Stimulated activated CD8-positive, alpha-beta memory T cell treated with anti-CD3 and anti-CD28 coated beads, Interleukin-7, amount 100 ng/mL, for 24 hours (primary cell): ENCODE results near the gene SLFN5.
"Not testable (repeated sequence)": the region's sequence is repeated elsewhere in the genome, so short reads cannot be mapped to it uniquely, and the experiment has no call there.

ENCODE experiments used
- DNase-seq: peaks from one replicate; pipeline ENCODE4 v3.0.0-alpha.2; 2020; ENCODE audit warnings: low read depth

The SLFN5 gene

GRCh38 chr17:35242805-35243560, at the start of gene SLFN5:
TSS of gene SLFN5 (plus strand) at chr17:35243072. CDS start at chr17:35258691, 15,619 bp downstream.
- peak; percentile 85 for DNase-seq

GRCh38 chr17:35194001-35194400, 48.9 kb upstream of the SLFN5 start, which contains the start of gene SLC35G3:
TSS of gene SLC35G3 (minus strand) at chr17:35194393. CDS start at chr17:35194307, 86 bp downstream.
- DNase-seq, result not testable (repeated sequence)

GRCh38 chr17:35195062-35195461, 47.8 kb upstream of the SLFN5 start:
- DNase-seq, result not testable (repeated sequence)

- DNase-seq, result not testable (repeated sequence)
Observed at GRCh38 chr17:35202582-35202981, 40.3 kb upstream of the SLFN5 start.

GRCh38 chr17:35210741-35211140, 32.1 kb upstream of the SLFN5 start:
- DNase-seq, result no peak

- no peak for DNase-seq
Observed at GRCh38 chr17:35212668-35213067, 30.2 kb upstream of the SLFN5 start.

- DNase-seq, result no peak
Observed at GRCh38 chr17:35213412-35213940, 29.4 kb upstream of the SLFN5 start.

- DNase-seq, result no peak
Observed at GRCh38 chr17:35214192-35214591, 28.7 kb upstream of the SLFN5 start.

GRCh38 chr17:35214631-35215273, 28.1 kb upstream of the SLFN5 start:
- DNase-seq, result peak; percentile 15

- DNase-seq, result no peak
Observed at GRCh38 chr17:35217107-35217506, 25.8 kb upstream of the SLFN5 start.

GRCh38 chr17:35218915-35219314, 24.0 kb upstream of the SLFN5 start:
- no peak for DNase-seq

- DNase-seq, result no peak
Observed at GRCh38 chr17:35222452-35222851, 20.4 kb upstream of the SLFN5 start.

- no peak for DNase-seq
Observed at GRCh38 chr17:35224436-35224835, 18.4 kb upstream of the SLFN5 start.

GRCh38 chr17:35227546-35227945, 15.3 kb upstream of the SLFN5 start:
- DNase-seq, result no peak

GRCh38 chr17:35229638-35230037, 13.2 kb upstream of the SLFN5 start:
- no peak for DNase-seq

GRCh38 chr17:35234315-35234714, 8.6 kb upstream of the SLFN5 start:
- DNase-seq, result not testable (repeated sequence)

GRCh38 chr17:35235289-35235688, 7.6 kb upstream of the SLFN5 start:
- no peak for DNase-seq

- DNase-seq, result no peak
Observed at GRCh38 chr17:35235917-35236316, 7.0 kb upstream of the SLFN5 start.

- DNase-seq, result no peak
Observed at GRCh38 chr17:35236821-35237220, 6.1 kb upstream of the SLFN5 start.

GRCh38 chr17:35238821-35239220, 4.1 kb upstream of the SLFN5 start:
- no peak for DNase-seq

GRCh38 chr17:35239823-35240222, 3.0 kb upstream of the SLFN5 start:
- DNase-seq, result no peak

- DNase-seq, result no peak
Observed at GRCh38 chr17:35240861-35241260, 2.0 kb upstream of the SLFN5 start.

- no peak for DNase-seq
Observed at GRCh38 chr17:35241520-35241919, 1.4 kb upstream of the SLFN5 start.
